Subcutaneous adipose tissue (tissue), 4 donors: Measurements from ENCODE around the gene KDM4C. TPM values are rescaled to one million over a fixed set of nuclear protein-coding genes. Genes with fewer than 3 reads are reported as not detected.

Experiments
- CTCF ChIP-seq: fragments of 450-650 bp; IDR thresholded peaks from one replicate; pipeline ENCODE4 v1.5.1; 2016; ENCODE audit warnings: low read depth, mild to moderate bottlenecking, control low read depth, antibody characterized with exemption, moderate library complexity
- total RNA-seq, 4 donors: library from RNA; depleted of rRNA; stranded (reverse); fragments of >200 nt; gene quantifications; one replicate each; pipeline ENCODE4 v1.1.0, GENCODE V29; 2016

Gene KDM4C
- 10 to 100 TPM; 31.6 to 37.2 (median 34.0) TPM for total RNA-seq

DNA sequence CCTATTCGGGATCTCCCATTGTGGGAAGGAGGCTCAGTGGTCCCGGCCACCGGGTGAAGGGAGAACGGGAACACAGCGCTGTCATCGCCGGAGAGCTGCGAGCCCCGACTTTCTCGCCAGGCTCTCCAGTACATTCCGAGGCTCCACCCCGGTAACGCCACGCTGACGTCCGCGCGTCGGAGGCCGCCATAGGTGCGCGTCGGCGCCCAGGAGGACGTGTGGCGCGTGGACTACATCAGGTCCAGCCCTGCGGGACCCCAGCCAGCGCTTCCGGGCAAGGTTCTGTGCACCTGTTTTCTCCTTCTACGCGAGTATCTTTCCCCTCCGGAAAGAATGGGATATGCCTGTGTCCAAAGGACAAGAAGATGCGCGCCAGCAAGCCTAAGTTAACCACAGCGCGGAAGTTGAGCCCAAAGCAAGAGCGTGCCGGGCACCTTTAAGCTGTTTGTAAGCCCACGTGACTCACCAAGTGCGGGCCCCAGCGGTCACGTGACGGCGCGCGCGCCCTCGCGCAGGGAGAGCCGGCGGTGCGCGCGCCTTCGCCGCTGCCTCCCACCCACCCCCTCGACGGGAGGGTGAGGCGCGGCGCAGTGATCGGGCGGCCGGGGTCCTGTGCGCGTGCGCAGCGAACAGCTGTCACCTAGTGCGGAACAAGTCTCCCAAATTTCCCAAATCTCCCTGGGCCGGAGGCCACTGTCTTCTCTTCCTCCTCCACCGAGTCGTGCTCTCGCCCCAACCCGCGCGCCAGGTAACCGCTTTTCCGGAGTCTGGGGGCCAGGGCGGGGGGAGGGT, at the start of gene KDM4C:
TSS of gene KDM4C (plus strand) at position 518 of the 792 bp plus-strand sequence. CDS start 35,016 bp downstream, outside the sequence.
- no peak for TF ChIP-seq CTCF

GRCh38 chr9:6708732-6709131, 49.0 kb upstream of the KDM4C start:
- no peak for TF ChIP-seq CTCF

DNA sequence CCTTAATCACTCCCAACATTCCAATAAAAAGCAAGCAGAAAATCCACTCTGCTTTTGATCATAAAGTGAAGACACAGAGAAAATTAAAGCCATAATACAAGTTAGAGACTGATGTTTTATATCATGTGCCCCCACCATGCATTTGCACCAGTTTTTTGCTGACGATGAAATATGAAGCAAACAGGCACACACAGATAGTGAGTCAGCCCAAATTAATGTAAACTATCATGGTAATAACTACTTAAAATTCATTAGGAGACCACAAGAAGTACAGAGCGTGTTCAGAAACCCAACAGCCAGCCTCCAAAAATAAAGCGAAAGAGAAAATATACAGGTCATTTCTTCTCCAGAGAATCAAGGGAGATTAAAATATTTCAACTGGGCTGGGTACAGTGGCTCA, 46.4 kb upstream of the KDM4C start:
- no peak for TF ChIP-seq CTCF

GRCh38 chr9:6712041-6712440, 45.7 kb upstream of the KDM4C start:
- no peak for TF ChIP-seq CTCF

DNA sequence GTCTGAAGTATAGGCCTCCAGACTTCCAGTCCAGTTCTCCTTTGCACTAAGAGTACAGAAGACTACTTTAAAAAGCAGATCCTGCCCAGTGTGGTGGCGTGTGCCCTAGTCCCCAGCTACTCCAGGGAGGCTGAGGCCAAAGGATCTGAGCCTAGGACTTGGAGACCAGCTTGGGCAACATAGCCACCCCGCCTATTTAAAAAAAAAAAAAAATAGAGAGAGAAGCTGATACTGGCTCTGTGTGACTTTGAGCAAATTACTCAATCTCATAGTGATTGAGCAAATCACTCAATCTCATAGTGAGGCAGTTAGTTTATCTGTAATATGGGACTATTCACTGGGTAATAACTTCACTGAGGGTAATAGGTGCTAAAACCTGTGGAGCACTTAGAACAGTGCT, 43.6 kb upstream of the KDM4C start:
- TF ChIP-seq CTCF = no peak

DNA sequence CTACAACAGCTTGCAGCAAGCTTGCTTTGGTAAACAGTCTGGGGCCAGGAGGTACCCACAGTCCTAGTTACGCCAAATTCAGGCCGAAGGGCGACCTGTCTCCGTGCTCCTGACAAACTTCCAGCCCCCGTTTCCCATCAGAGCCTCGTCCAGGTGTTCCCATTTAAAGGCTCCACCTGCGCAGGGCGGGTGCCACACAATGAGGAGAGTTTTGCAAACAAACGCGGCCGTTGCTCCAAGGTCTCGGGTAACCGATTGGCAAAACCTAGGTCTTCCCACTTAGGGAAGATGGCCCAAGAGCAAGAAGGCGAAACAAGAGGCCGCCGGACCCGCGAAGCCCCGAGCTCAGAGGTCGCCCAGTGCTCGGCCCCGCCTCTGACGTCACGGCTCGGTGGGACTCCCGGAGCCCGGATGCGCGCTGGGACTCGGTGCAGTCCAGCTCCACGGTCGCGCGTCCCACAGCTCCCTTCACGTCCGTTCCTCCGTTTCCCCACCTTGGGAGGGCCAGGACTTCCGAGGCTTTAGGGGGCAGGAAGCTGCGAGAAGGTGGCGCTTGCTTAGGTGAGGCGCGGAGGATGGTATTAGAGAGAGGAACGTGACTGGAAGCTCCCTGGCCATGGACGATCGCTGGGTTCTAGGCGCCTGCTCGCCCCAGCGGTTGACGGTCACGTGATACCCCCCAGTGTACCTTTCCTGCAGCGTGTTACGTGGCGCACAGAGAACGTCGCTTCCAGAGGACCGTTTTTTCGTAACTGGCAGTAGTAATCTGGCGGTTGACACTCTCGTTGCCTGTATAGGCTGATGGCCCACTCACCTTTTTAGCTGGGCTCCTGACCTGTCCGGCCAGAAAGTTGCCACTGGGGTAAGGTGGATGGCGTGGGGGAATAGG, 41.8 kb upstream of the KDM4C start:
- TF ChIP-seq CTCF = no peak

- no peak for TF ChIP-seq CTCF
Observed at GRCh38 chr9:6716766-6717165, 41.0 kb upstream of the KDM4C start.
